SKM-1 (cell line): ENCODE data around the gene CYP27A1.
"Not testable (repeated sequence)": the region's sequence is repeated elsewhere in the genome, so short reads cannot be mapped to it uniquely, and the experiment has no call there.

Experiments used
- DNase-seq: peaks from one replicate; lab custom pipeline; 2025; ENCODE audit not compliant: unreplicated experiment; lab: John Stamatoyannopoulos, UW

CYP27A1 gene

DNA sequence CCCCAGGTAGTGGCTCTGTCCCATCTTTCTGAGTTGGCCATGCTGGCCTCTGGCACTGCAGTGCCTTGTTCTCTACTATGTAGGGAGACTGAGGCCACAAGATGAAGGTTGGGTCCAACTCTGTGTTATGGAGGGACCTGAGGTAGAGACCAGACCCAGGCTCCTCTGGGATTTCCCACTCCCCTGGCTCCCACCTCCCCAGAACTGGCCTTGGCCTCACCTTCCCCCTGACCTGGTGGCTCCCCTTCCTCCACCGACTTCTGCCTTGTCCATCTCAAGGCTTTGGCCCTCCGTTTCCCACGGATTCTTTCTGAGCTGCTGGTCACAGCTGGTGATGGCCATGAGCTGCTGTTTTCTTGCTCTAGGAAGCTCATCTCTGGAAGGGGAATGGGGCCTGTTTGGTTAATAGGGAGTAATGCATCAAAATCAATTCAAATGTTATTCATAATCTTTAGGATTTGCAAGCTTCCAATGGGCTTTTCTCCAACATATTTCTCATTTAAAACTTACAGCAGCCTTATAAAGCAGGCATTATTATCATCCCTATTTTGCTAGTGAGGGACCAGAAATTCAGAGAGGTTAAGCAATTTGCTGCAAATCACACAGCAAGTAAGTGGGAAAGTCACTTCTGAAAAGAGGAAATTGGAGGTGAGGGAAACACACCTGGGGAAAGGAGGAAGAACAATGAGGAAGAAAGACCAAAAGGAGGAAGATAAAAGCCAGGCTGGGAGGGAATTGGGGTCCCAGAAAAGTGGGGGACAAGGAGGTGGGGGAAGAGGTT is 48.8 kb downstream of the CYP27A1 start:
- DNase-seq = no peak

DNA sequence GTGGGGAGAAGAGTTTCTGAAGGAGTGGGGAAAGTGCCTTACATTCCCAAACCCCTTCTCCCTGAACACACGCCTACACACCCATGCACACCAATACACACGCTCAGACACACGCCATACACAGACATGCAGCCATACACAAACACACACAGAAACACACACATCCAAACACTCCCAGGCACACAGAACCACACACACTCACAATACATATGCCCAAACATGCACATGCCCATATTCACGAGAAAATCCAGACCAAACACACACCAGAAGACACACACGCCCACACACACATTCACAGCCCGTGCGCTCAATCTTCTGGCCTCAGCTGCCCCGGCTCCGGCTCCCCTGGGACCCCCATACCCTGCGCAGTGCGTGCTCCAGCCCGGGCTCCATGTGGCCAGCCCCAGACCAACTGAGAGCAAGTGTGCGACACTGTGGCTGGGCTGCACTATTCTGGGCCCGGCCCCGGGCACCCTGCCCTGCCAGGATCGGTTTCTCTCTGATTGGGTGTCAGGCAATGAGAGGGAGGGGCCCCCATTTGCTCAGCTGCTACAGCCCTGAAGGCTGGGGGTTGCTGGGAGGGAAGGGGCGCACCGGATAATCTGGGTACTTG is 49.5 kb downstream of the CYP27A1 start, which contains the start of gene PRKAG3:
TSS of gene PRKAG3 (minus strand) at position 426 of the 613 bp plus-strand sequence.
- DNase-seq = no peak

DNA sequence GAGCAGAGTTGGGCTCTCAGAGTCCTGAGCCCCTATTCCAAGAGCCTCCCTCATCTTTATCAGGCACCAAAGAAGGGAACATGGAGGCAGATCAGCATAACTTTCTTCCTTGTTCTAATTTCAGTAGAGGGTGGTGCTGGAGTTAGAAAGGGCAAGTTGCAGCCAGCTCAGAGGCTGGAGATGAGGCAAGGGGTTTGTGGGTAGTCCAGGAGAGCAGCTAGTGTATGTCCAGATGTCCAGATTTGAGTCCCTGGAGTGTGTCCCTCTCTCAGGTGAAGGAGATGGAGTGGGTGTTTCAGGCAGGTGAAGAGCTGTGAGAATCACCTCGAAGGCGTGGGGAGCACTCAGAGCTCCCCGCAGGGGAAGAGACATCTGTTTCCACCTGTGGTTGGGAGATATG is 50.1 kb downstream of the CYP27A1 start:
- DNase-seq = no peak

DNA sequence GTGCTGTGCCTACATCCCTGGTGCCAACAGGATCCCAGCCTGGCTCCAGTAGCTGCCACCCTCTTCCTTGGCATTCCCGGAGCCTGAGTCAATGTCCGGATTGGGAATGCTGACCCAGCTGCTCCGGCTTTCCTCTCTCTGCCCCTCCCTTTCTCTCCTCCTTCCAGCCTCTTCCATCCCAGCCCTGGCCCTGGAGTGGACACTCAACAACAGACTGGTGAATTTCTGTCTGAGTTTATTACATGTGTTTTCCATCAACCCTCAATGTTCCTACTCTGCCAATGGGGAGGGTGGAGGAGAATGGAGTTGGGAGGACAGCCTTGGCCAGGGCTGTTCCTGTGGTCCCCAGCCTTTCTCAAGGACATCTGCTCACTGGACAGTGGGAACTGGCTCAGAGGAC is 50.6 kb downstream of the CYP27A1 start:
- no peak for DNase-seq

DNA sequence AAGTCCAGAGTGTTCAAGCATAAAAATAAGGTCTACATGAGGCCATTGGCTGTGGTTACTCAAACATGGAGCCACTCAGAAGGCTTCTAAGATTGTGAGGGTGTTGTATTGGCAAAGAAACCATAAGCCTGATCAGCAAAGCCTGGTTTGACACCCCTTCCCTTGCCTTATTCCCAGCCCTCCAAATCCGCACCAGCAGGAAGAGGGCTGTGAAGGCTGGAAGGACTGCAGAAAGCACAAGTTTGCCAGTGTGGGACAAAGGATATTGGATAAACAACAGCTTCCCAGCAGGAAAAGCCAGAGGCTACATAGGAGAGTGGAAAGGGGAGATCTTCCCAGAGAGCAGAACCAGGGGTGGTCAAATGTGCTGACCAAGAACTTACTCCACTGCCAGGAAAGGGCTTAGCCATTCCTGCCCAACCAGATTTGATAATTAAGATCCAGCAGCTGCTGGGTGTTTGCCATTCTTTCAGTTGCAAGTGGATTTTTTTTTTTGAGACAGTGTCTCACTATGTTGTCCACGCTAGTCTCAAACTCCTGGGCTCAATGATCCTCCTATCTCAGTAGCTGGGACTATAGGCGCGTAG is 51.2 kb downstream of the CYP27A1 start:
- DNase-seq = no peak

DNA sequence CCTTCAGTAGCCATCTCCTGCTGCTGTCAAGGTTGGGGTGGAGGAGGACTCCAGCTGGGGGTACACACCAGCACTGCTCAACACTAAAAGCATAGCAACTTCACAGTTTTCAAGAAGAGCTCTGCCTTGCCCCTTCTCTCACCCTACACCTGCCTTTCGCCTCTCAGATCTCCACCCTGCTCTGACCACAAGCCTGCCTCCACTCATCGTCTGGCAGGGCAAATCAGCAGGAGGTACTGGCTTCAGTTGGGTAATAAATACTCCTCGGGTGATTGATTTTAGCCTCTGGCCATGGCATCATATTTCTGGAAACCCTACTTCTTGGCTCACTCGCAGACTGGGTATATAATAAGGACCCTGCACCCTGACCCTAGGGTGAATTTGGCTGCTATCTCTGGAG is 52.7 kb downstream of the CYP27A1 start:
- no peak for DNase-seq

DNA sequence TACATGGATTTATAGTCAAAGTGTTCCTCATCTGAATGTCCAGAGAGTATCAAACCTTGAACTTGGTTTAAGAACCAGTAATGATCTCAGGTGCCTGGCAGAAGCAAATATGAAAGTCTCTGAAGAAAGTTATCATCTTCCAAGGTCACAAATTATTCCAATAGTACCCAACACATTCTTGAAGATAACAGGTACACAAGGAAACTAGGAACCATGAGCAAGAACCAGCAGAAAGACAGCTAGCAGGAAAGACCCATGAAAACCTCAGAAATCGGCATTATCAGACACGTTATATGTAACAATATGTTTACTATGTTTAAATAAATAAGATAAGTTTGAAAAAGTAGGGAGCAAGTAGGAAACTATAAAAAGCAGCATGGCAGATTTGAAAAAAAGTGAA is 55.5 kb downstream of the CYP27A1 start:
- no peak for DNase-seq

DNA sequence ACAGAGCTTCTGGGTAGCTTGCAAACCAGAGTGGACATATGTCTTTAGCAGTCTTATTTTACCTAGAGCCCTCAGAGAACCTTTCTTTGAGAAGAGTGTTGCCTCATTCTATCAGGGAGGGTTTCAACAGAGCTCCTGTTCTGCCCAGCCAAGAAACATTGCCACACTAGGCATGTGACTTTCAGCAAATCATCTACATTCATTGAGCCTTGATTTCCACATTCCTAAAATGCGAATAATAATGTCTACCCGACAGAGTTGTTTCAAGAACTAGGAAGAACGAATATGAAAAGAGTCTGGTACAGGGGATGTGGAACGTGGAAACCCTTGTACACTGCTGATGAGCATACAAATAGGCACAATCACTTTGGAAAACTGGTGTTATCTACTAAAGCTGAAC is 57.5 kb downstream of the CYP27A1 start:
- peak; percentile 79 for DNase-seq

DNA sequence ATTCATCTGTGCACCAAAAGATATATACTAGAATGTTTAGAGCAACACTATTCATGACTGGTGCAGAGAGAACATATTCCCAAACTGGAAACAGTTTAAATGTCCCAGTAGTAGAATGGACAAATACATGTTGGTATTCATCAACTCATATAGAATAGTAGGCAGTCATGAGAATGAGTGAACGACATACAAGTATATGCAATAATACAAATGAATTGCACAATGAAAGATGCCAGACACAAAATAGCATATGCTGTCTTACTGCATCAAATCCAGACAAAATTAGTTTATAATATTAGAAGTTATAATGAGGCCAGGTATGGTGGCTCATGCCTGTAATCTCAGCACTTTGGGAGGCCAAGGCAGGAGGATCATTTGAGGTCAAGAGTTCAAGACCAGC is 57.9 kb downstream of the CYP27A1 start:
- no peak for DNase-seq

DNA sequence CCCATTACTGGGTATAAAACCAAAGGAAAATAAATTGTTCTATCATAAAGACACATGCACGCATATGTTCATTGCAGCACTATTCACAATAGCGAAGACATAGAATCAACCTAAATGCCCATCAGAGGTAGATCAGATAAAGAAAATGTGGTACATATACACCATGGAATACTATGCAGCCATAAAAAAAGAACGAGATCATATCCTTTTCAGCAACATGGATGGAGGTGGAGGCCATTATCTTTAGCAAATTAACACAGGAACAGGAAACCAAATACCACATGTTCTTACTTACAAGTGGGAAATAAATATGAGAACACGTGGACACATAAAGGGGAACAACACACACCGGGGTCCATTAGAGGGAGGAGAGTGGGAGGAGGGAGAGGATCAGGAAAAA is 62.4 kb downstream of the CYP27A1 start:
- DNase-seq = not testable (repeated sequence)

DNA sequence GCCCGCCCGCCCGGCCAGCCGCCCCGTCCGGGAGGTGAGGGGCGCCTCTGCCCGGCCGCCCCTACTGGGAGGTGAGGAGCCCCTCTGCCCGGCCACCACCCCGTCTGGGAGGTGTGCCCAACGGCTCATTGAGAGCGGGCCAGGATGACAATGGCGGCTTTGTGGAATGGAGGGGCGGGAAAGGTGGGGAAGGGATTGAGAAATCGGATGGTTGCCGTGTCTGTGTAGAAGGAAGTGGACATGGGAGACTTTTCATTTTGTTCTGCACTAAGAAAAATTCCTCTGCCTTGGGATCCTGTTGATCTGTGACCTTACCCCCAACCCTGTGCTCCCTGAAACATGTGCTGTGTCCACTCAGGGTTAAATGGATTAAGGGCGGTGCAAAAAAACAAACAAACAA is 65.0 kb downstream of the CYP27A1 start:
- not testable (repeated sequence) for DNase-seq

DNA sequence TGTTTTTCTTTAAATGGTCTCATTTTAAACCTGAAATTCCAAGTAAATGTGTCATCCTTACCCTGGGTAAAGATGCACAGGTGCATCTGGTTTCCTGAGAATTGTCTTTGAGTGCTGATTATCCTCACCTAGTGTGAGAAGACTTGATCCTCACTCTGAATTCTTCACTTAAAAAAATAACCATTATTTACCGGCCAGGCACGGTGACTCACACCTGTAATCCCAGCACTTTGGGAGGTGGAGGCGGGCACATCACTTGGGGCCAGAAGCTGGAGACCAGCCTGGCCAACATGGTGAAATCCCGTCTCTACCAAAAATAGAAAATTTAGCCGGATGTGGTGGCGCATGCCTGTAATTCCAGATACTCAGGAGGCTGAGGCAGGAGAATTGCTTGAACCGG is 67.8 kb downstream of the CYP27A1 start:
- DNase-seq = no peak

DNA sequence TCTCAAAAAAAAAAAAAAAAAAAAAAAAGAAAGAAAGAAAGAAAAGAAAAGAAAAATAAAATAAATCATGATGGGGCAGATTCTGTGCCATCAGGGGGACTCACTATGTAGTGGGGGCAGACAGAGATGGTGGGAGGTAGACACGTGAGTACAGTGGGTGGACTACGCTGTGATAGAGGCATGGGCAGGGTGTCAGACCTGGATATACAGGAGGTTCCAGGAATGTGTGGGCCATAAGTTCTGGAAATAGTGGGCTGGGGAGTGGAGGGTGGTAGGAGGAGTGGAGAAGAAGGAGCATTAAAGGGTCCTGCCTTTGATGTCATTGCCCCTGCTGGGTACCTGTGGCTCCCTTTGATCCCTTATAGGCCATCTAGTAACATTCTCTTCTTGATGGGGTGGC is 68.8 kb downstream of the CYP27A1 start:
- DNase-seq = no peak

DNA sequence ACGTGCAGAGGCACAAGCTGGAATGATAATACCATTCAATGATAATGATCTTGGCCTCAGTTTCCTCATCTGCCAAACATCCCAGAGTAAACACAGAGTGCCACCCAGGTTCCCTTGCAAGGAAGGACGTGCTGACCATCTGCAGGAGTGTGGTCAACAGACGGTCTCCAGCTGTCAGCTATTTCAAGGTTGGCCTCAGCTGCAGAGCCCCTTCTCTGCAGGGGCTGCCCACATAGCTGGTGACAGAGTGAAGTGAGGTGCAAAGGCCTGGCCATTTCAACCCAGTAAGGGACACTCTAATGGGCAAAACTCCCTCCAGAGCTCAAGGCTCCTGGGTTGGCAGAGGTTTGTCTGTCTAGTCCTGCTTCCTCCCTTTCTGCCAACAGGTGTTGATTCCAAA is 69.3 kb downstream of the CYP27A1 start:
- no peak for DNase-seq

DNA sequence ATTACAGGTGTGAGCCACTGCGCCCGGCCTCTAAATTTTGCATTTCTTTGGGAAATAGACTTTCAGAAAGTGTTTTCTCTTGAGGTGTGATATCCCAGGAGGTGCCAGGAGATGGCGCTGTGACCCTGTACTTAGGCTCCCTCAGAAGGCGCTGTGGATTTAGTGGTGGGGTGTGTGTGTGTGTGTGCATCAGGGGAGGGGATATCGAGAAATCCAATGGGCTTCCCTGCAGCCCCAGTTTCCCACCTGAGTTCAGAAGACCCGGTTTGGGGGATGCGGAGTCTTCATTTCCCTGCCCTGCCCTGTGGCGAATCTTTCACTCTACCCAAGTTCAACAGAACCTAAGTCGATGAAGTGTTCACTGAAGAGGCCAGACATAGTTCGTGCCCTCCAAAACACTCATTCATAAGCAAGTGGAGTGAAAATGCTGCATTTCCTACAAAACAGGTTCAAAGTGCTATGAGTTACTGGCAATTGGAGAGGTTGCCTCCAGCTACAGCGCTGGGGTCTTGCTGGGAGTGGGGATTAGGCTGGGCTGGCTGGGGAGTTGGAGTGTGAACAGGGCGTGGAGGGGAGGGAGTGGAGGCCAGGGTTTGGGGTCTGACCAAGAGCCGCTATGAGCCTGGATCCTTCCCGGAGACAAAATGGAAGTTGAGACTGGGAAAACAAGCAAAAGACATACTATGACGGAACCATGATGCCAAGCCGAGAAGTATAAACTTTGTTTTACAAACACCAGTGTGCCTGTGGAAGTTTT is 71.1 kb downstream of the CYP27A1 start:
- DNase-seq = peak; percentile 20

DNA sequence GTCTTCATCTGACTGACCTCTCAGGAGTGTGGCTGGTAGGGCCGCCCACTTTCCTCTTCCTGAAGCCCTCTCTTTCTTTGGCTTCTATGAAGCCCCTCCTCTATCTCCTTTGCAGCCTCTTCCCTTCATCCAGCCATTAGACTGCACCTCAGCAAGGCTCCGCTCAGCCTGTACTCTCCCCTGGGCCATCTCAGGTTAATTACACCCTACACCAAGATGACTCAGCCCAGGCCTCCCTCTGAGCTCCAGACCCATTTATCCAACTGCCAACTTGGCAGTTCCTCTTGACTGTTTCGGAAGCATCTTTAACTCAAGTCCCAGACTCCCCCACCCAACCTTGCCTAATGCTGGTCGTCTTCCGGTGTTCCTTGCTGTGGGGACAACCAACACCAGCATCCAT is 71.8 kb downstream of the CYP27A1 start:
- no peak for DNase-seq

DNA sequence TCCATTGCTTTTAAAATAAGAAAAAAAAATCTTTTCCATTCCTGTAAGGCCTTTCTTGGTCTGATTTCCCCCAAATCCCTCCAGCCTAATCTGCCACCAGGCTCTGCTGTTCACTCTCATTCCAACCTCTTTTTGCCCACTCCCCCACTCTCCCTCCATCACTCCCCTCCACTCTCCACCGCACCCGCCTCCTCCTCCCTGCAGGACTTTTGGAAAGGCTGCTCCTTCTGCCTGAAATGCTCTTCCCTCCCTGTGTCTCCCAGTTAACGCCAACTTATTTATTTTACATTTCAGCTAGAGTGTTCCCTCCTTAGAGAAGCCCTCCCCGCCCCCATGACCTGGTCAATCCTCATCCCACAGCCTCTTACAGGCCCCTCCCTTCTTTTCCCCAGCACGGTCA is 72.9 kb downstream of the CYP27A1 start:
- no peak for DNase-seq

DNA sequence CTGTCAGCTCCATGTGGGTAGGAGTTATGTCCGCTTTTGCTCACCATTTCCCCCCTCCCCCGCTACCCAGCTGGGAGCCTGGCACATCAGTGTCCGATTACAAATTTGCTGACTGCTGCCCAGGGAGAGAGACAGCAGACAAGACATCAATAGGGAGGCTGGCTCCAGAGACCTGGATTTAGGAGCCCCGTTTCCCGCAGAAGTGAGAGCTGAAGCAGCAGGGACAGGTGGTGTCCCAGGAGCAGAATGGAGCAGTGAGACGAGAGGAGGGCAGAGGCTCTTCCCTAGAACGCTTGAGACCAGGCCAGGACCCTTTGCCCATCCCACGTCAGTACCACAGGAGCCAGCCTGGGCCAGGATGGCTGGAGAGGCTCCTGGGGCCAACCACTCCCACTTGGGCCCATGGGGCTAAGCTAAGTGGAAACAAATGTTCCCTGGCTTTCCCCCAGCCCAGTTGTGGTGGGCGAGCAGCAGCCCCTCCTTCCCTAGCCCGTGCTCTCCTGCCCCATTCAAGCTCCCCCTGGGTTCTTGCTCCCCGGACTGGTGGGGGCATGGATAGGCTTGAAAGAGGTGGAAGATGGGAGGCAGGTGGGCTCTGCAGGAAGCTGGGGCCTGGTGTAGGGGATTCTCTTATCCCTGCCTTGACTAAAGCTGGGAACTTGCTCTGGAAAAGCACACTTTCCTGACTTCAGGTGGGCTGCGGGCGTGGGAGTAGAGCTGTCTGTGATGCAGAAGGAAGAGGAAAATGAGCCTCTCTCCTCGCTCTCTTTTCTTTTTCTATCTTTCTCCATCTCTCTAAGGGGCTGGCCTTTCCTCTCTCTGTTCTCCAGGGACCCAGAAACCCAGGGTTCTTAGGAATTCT is 73.6 kb downstream of the CYP27A1 start:
- DNase-seq = no peak

DNA sequence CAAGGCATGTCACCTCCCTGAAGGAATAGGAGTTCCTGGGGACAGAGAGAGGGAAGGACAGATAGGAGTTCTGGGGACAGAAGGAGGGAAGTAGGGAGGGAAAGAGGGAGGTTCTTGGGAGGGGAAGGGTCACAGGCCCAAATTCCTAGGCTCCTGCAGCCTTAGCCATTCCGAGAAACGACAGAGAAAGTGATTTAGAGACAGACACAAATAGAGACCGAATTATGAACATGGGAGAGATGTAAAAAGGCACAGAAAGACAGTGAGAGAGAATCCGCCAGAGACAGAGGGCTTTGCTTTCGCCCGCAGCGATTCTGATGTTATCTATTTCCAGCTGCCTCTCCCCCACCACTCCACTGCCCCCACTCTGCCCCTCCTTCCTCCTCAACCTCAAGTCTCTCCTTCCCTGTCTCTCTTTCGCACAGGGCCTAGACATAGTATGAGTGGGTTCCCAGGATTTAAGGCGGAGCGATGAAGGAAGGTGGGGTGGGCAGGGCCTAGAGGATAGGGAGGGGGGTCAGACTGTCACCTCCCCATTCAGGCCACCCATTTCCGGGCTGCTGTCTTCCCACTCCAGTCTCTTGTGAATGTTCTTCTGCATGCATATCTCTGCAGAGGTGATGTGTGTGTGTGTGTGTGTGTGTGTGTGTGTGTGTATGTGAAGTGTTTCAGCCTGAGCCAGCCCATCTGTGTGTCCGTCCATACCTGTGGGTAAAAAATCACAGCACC is 74.4 kb downstream of the CYP27A1 start:
- no peak for DNase-seq

DNA sequence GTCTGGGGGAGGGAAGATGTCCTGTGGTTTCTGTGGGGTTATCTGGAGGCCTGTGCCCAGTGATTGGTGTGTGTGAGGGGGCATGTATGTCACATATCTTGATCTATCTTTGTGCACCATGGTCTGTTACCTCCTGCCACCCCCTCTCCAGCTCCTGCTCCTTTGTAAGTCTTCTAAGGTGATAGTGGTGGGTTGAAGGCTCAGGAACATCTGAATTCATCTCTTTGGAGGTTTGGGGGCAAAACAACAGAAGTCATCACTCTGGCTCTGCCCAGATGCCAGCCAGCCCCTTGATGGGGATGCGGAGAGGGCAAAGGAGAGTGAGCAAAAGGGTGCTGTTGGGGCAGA is 74.9 kb downstream of the CYP27A1 start:
- DNase-seq = no peak
